Esophagus muscularis mucosa (tissue), 3 donors: ENCODE results near the gene PKDCC.

Experiments used
- EP300 ChIP-seq: sonication (generic); formaldehyde crosslinking; IDR thresholded peaks from one replicate; pipeline ENCODE4 v1.6.1; 2017; ENCODE audit warnings: antibody characterized with exemption
- TF ChIP-seq, protein P1 (sequence below), 3 experiments: fragments of 200-600 bp in 2 of 3; fragments of 450-650 bp in 1 of 3; sonication (generic) in 2 of 3; IDR thresholded peaks; one replicate each; pipeline ENCODE4 v1.5.1; 2017 to 2019; ENCODE audit warnings: antibody characterized with exemption in 3 of 3, mild to moderate bottlenecking in 2 of 3, moderate library complexity in 1 of 3

GRCh38 chr2:42086500-42086953, 38.7 kb downstream of the PKDCC start:
- TF ChIP-seq, protein P1, sequence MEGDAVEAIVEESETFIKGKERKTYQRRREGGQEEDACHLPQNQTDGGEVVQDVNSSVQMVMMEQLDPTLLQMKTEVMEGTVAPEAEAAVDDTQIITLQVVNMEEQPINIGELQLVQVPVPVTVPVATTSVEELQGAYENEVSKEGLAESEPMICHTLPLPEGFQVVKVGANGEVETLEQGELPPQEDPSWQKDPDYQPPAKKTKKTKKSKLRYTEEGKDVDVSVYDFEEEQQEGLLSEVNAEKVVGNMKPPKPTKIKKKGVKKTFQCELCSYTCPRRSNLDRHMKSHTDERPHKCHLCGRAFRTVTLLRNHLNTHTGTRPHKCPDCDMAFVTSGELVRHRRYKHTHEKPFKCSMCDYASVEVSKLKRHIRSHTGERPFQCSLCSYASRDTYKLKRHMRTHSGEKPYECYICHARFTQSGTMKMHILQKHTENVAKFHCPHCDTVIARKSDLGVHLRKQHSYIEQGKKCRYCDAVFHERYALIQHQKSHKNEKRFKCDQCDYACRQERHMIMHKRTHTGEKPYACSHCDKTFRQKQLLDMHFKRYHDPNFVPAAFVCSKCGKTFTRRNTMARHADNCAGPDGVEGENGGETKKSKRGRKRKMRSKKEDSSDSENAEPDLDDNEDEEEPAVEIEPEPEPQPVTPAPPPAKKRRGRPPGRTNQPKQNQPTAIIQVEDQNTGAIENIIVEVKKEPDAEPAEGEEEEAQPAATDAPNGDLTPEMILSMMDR (IDR thresholded peaks at IDR 0.05): peak; percentile 72 to 87 (median 79)
- TF ChIP-seq EP300: no peak
